LNCAP (cell line): Measurements from ENCODE around the gene FAM209B.

Source experiments
- TF ChIP-seq, protein P1 (sequence below): fragments of 450-650 bp; IDR thresholded peaks from 2 replicates; pipeline ENCODE4 v1.5.1; 2017; ENCODE audit warnings: mild to moderate bottlenecking

Gene FAM209B

GRCh38 chr20:56582542-56582941 is 49.5 kb downstream of the FAM209B start:
- TF ChIP-seq, protein P1, sequence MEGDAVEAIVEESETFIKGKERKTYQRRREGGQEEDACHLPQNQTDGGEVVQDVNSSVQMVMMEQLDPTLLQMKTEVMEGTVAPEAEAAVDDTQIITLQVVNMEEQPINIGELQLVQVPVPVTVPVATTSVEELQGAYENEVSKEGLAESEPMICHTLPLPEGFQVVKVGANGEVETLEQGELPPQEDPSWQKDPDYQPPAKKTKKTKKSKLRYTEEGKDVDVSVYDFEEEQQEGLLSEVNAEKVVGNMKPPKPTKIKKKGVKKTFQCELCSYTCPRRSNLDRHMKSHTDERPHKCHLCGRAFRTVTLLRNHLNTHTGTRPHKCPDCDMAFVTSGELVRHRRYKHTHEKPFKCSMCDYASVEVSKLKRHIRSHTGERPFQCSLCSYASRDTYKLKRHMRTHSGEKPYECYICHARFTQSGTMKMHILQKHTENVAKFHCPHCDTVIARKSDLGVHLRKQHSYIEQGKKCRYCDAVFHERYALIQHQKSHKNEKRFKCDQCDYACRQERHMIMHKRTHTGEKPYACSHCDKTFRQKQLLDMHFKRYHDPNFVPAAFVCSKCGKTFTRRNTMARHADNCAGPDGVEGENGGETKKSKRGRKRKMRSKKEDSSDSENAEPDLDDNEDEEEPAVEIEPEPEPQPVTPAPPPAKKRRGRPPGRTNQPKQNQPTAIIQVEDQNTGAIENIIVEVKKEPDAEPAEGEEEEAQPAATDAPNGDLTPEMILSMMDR = no peak

DNA sequence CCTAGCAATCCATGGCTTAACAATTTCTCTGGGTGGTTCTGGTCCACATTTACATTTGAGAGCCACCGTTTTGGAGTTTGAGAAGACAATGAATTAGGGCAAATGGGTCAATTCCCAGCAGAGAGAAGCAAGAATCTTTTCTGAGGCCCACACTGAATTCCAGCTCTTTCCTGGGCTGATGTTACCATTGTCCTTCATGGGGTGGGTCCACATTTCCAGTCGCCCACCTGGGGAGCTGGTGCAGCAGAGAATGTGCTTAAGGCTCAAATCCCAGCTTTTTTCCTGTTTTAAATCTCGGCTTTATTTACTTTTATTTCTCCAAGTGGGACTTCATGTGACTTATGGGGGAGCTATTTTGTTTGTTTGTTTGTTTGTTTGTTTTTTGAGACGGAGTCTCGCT is 51.9 kb downstream of the FAM209B start:
- TF ChIP-seq, protein P1 = no peak
